IMR-90 (cell line): ENCODE measurements around the gene TRUB2. TPM values are rescaled to one million over a fixed set of nuclear protein-coding genes. Genes with fewer than 3 reads are reported as not detected.
A peak's percentile ranks its signal among the peaks of the same experiment; 100 is the strongest.

ENCODE experiments used
- ATAC-seq: fragments of 200-7000 bp; cut with Tn5 transposase; 2 replicates; pipeline ENCODE4 v1.9.1; 2020; ENCODE audit warnings: low read depth, mild to moderate bottlenecking, moderate library complexity
- BruUV-seq: library from RNA; stranded (reverse); fragments of 400-500 nt; replicated peaks from 2 replicates; lab custom pipeline; 2021; lab: Mats Ljungman, UMichigan
- CTCF ChIA-PET: fragments of 300-600 bp; formaldehyde crosslinking; extraction: SDS; loops from one replicate; lab custom pipeline; 2021; ENCODE audit warnings: antibody characterized with exemption; lab: Yijun Ruan, JAX
- POLR2A ChIA-PET: fragments of 300-600 bp; sonication (Branson Sonifier 250); formaldehyde crosslinking; loops from one replicate; lab custom pipeline; 2022; ENCODE audit warnings: antibody characterized with exemption; ENCODE audit not compliant: unreplicated experiment; lab: Charles Lee
- DNase-seq: peaks from one replicate; pipeline ENCODE4 v3.0.0; 2013
- H2AFZ ChIP-seq: replicated peaks from 2 replicates; pipeline ENCODE3; 2013; ENCODE audit warnings: low read length, mild to moderate bottlenecking; ENCODE audit not compliant: poor library complexity
- H2AK5ac ChIP-seq: 2 replicates; pipeline ENCODE4 v1.6.1; 2013; ENCODE audit warnings: low read depth, low read length, inconsistent platforms
- H2AK9ac ChIP-seq: replicated peaks from 2 replicates; pipeline ENCODE3; 2013; ENCODE audit warnings: mild to moderate bottlenecking, low read depth, low read length, moderate library complexity; ENCODE audit not compliant: poor library complexity
- H2BK120ac ChIP-seq: 2 replicates; pipeline ENCODE4 v1.6.1; 2013; ENCODE audit warnings: low read depth, low read length, inconsistent platforms
- H2BK15ac ChIP-seq: 3 replicates; pipeline ENCODE4 v1.6.1; 2013; ENCODE audit warnings: low read depth, low read length, inconsistent platforms
- H2BK20ac ChIP-seq: 2 replicates; pipeline ENCODE4 v1.6.1; 2013; ENCODE audit warnings: low read depth, mild to moderate bottlenecking, inconsistent platforms, low read length, moderate library complexity
- H2BK5ac ChIP-seq: 2 replicates; pipeline ENCODE4 v1.6.1; 2013; ENCODE audit warnings: mild to moderate bottlenecking, low read depth, low read length, inconsistent platforms; ENCODE audit not compliant: poor library complexity, severe bottlenecking
- H3K14ac ChIP-seq: replicated peaks from 2 replicates; pipeline ENCODE4 v1.6.1; 2013; ENCODE audit warnings: low read depth, low read length, inconsistent platforms
- H3K18ac ChIP-seq: 2 replicates; pipeline ENCODE4 v1.6.1; 2013; ENCODE audit warnings: low read depth, low read length, control low read depth
- H3K23ac ChIP-seq: 2 replicates; pipeline ENCODE4 v1.6.1; 2013; ENCODE audit warnings: low read depth, low read length, inconsistent platforms
- H3K27ac ChIP-seq: 2 replicates; pipeline ENCODE4 v1.5.1; 2013; ENCODE audit warnings: mild to moderate bottlenecking, control low read depth, low read length; ENCODE audit not compliant: insufficient read depth
- H3K27me3 ChIP-seq: 2 replicates; pipeline ENCODE4 v1.6.1; 2013; ENCODE audit warnings: low read length; ENCODE audit not compliant: control insufficient read depth, insufficient read depth
- H3K36me3 ChIP-seq: 2 replicates; pipeline ENCODE4 v1.6.1; 2013; ENCODE audit warnings: low read length, mixed read lengths; ENCODE audit not compliant: control insufficient read depth, insufficient read depth
- H3K4ac ChIP-seq: 2 replicates; pipeline ENCODE4 v1.6.1; 2013; ENCODE audit warnings: low read depth, low read length, inconsistent platforms
- H3K4me1 ChIP-seq: 2 replicates; pipeline ENCODE4 v1.6.1; 2013; ENCODE audit warnings: low read length, mixed read lengths; ENCODE audit not compliant: control insufficient read depth, insufficient read depth
- H3K4me2 ChIP-seq: 2 replicates; pipeline ENCODE4 v1.6.1; 2013; ENCODE audit warnings: low read depth, mild to moderate bottlenecking, control low read depth, low read length, moderate library complexity
- H3K4me3 ChIP-seq: 2 replicates; pipeline ENCODE4 v1.5.1; 2013; ENCODE audit warnings: low read depth, mild to moderate bottlenecking, control low read depth, low read length, moderate library complexity; ENCODE audit not compliant: insufficient read depth
- H3K56ac ChIP-seq: 2 replicates; pipeline ENCODE4 v1.6.1; 2013; ENCODE audit warnings: low read length, inconsistent platforms; ENCODE audit not compliant: insufficient read depth; ENCODE audit errors: extremely low read depth
- H3K79me1 ChIP-seq, 2 experiments: 2 replicates each; pipeline ENCODE4 v1.6.1; 2013; ENCODE audit warnings: low read length in 2 of 2, inconsistent platforms in 1 of 2, low read depth in 1 of 2
- H3K9ac ChIP-seq: 2 replicates; pipeline ENCODE4 v1.6.1; 2013; ENCODE audit warnings: low read depth, low read length, control low read depth
- H3K9me1 ChIP-seq: 2 replicates; pipeline ENCODE4 v1.6.1; 2013; ENCODE audit warnings: low read length, inconsistent platforms; ENCODE audit not compliant: insufficient read depth
- H3K9me3 ChIP-seq: 2 replicates; pipeline ENCODE4 v1.6.1; 2013; ENCODE audit warnings: low read length; ENCODE audit not compliant: control insufficient read depth, insufficient read depth
- H4K20me1 ChIP-seq: 2 replicates; pipeline ENCODE4 v1.6.1; 2013; ENCODE audit warnings: low read length, inconsistent platforms; ENCODE audit not compliant: insufficient read depth
- H4K5ac ChIP-seq: 2 replicates; pipeline ENCODE4 v1.6.1; 2013; ENCODE audit warnings: mild to moderate bottlenecking, low read depth, low read length, control low read depth
- H4K8ac ChIP-seq, 2 experiments: 2 replicates each; pipeline ENCODE4 v1.6.1; 2013; ENCODE audit warnings: low read depth in 2 of 2, low read length in 2 of 2, control low read depth in 1 of 2, inconsistent platforms in 1 of 2
- H4K91ac ChIP-seq: 2 replicates; pipeline ENCODE4 v1.6.1; 2013; ENCODE audit warnings: low read depth, low read length, inconsistent platforms; ENCODE audit not compliant: insufficient read depth
- BHLHE40 ChIP-seq: fragments of 150-350 bp; IDR thresholded peaks from 2 replicates; pipeline ENCODE4 v1.6.1; 2016; ENCODE audit warnings: mild to moderate bottlenecking, low read depth, low read length
- CEBPB ChIP-seq: IDR thresholded peaks from 2 replicates; pipeline ENCODE4 v1.6.1; 2012; ENCODE audit warnings: low read depth, low read length, improper control_type of control experiment
- CHD1 ChIP-seq: IDR thresholded peaks from 2 replicates; pipeline ENCODE4 v1.6.1; 2012; ENCODE audit warnings: low read depth, low read length, improper control_type of control experiment
- FOS ChIP-seq: fragments of 150-350 bp; IDR thresholded peaks from 2 replicates; pipeline ENCODE4 v1.6.1; 2016; ENCODE audit warnings: low read depth, low read length
- MAFK ChIP-seq: IDR thresholded peaks from 2 replicates; pipeline ENCODE4 v1.6.1; 2012; ENCODE audit warnings: low read depth, low read length, improper control_type of control experiment
- MAZ ChIP-seq: IDR thresholded peaks from 2 replicates; pipeline ENCODE4 v1.6.1; 2012; ENCODE audit warnings: low read depth, mild to moderate bottlenecking, low read length, improper control_type of control experiment, moderate library complexity, borderline replicate concordance
- NFE2L2 ChIP-seq: fragments of 150-350 bp; IDR thresholded peaks from 2 replicates; pipeline ENCODE4 v1.6.1; 2016; ENCODE audit warnings: low read depth, mild to moderate bottlenecking, low read length
- POLR2A ChIP-seq: IDR thresholded peaks from 2 replicates; pipeline ENCODE4 v1.6.1; 2012; ENCODE audit warnings: mild to moderate bottlenecking, low read depth, low read length
- RAD21 ChIP-seq: IDR thresholded peaks from 2 replicates; pipeline ENCODE4 v1.6.1; 2012; ENCODE audit warnings: low read length, improper control_type of control experiment
- RCOR1 ChIP-seq: IDR thresholded peaks from 2 replicates; pipeline ENCODE4 v1.6.1; 2012; ENCODE audit warnings: mild to moderate bottlenecking, low read length, improper control_type of control experiment; ENCODE audit not compliant: insufficient replicate concordance
- RFX5 ChIP-seq: IDR thresholded peaks from 2 replicates; pipeline ENCODE4 v1.8.0; 2012; ENCODE audit warnings: low read depth, mild to moderate bottlenecking, low read length, moderate library complexity
- SMC3 ChIP-seq: fragments of 150-350 bp; IDR thresholded peaks from 2 replicates; pipeline ENCODE4 v1.6.1; 2016; ENCODE audit warnings: low read depth, mild to moderate bottlenecking, antibody characterized with exemption, low read length, moderate library complexity
- WGBS, 2 experiments: methylation state at CpG; one replicate each; pipeline versions ENCODE4 v1.1.5 to v1.1.7; 2013; ENCODE audit warnings: missing lambda C conversion rate in 2 of 2; ENCODE audit not compliant: insufficient read length in 1 of 2; ENCODE audit errors: extremely low coverage in 2 of 2; 5-methylcytosine and 5-hydroxymethylcytosine counted together
- dilution Hi-C: fragments of 300-500 bp; cut with HindIII; formaldehyde crosslinking; loops from one replicate; pipeline ENCODE4 v1.14.3; 2018; ENCODE audit warnings: low sequenced_read_pairs; ENCODE audit not compliant: unreplicated experiment
- in situ Hi-C: fragments of 300-500 bp; cut with MboI; formaldehyde crosslinking; loops from 3 replicates; pipeline ENCODE4 v1.14.3; 2019; ENCODE audit warnings: low sequenced_read_pairs, inconsistent platforms, mixed read lengths
- intact Hi-C: fragments of 100-400 bp; cut with micrococcal nuclease; formaldehyde crosslinking; loops from 2 replicates; pipeline ENCODE4 v1.10.0; 2022
- polyA plus RNA-seq, 3 experiments: library from polyadenylated mRNA; depleted of rRNA; stranded (reverse); fragments of >200 nt; gene quantifications; 2 replicates each; pipeline ENCODE4 v1.2.3, GENCODE V29; 2012; ENCODE audit warnings: low replicate concordance in 1 of 3
- total RNA-seq: library from RNA; depleted of rRNA; stranded (reverse); fragments of >200 nt; gene quantifications from 2 replicates; pipeline ENCODE4 v1.2.3, GENCODE V29; 2012
- TF ChIP-seq, protein P1 (sequence below): conservative IDR thresholded peaks from 2 replicates; pipeline ENCODE4 v1.5.1; 2012; ENCODE audit warnings: mild to moderate bottlenecking, low read depth, low read length, improper control_type of control experiment
- TF ChIP-seq, protein P2 (sequence below): fragments of 150-350 bp; IDR thresholded peaks from 2 replicates; pipeline ENCODE4 v1.6.1; 2017; ENCODE audit warnings: mild to moderate bottlenecking, antibody characterized with exemption, low read length, low read depth

Gene TRUB2
- total and polyA plus RNA-seq, 2 of the 4 experiments (the other 2 are of a cell fraction), result 18.0 to 21.3 TPM

DNA sequence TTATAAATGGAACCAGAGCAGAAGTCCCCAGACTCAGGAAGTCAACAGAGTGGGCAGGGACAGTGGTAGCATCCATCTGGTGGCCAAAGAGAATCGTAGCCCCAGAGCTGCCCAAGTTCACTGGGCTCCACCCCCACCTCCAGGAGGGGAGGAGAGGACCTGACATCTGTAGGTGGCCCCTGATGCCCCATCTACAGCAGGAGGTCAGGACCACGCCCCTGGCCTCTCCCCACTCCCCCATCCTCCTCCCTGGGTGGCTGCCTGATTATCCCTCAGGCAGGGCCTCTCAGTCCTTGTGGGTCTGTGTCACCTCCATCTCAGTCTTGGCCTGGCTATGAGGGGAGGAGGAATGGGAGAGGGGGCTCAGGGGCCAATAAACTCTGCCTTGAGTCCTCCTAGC, 38.6 kb upstream of the TRUB2 start:
- H4K20me1 ChIP-seq, result no peaks in the 10 kb centered on the region
- H3K9ac ChIP-seq, result no peak overlapping the region
- H2BK120ac ChIP-seq, result no peak overlapping the region
- ChIA-PET POLR2A (no interaction called here), CTCF (interaction anchor here (0.5 to 1.2 kb wide), 2 partner anchors 20 to 22 kb away, joined by 3 read pairs; no protein-coding TSS in a partner anchor)
- no peak overlapping the region for H3K14ac ChIP-seq
- BruUV-seq, result no TSS peak
- no peak overlapping the region for H3K18ac ChIP-seq
- H3K36me3 ChIP-seq, result peaks cover 7% of the 10 kb centered on the region
- H4K8ac ChIP-seq, result no peak overlapping the region
- H4K5ac ChIP-seq, result no peak overlapping the region
- no peak overlapping the region; the same call in 1 of the 2 replicates for H3K4ac ChIP-seq
- TF ChIP-seq RFX5 (no peak), MAZ (no peak), MAFK (no peak), CHD1 (no peak), POLR2A (no peak), RCOR1 (no peak), CEBPB (no peak), RAD21 (no peak), BHLHE40 (no peak), FOS (no peak), SMC3 (no peak), NFE2L2 (no peak)
- TF ChIP-seq, protein P1, sequence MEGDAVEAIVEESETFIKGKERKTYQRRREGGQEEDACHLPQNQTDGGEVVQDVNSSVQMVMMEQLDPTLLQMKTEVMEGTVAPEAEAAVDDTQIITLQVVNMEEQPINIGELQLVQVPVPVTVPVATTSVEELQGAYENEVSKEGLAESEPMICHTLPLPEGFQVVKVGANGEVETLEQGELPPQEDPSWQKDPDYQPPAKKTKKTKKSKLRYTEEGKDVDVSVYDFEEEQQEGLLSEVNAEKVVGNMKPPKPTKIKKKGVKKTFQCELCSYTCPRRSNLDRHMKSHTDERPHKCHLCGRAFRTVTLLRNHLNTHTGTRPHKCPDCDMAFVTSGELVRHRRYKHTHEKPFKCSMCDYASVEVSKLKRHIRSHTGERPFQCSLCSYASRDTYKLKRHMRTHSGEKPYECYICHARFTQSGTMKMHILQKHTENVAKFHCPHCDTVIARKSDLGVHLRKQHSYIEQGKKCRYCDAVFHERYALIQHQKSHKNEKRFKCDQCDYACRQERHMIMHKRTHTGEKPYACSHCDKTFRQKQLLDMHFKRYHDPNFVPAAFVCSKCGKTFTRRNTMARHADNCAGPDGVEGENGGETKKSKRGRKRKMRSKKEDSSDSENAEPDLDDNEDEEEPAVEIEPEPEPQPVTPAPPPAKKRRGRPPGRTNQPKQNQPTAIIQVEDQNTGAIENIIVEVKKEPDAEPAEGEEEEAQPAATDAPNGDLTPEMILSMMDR, result no peak
- TF ChIP-seq, protein P2, sequence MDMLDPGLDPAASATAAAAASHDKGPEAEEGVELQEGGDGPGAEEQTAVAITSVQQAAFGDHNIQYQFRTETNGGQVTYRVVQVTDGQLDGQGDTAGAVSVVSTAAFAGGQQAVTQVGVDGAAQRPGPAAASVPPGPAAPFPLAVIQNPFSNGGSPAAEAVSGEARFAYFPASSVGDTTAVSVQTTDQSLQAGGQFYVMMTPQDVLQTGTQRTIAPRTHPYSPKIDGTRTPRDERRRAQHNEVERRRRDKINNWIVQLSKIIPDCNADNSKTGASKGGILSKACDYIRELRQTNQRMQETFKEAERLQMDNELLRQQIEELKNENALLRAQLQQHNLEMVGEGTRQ, result no peak
- no peak overlapping the region for H3K23ac ChIP-seq
- intact Hi-C loops (no loop called here), in situ Hi-C loops (no loop called here), dilution Hi-C loops (no loop called here)
- DNase-seq, result no peak
- H2BK5ac ChIP-seq, result no peak overlapping the region
- H3K27ac ChIP-seq, result no peak overlapping the region
- H4K91ac ChIP-seq, result no peak overlapping the region
- WGBS, 2 experiments, result no CpG with 5 or more reads among the region's 2 CpGs
- no peak overlapping the region for H3K4me3 ChIP-seq
- H3K27me3 ChIP-seq, result no peaks in the 10 kb centered on the region
- peaks cover 8% of the 10 kb centered on the region for H3K9me1 ChIP-seq
- no peak for ATAC-seq
- H3K4me2 ChIP-seq, result no peak overlapping the region
- no peak overlapping the region for H2BK20ac ChIP-seq
- H3K4me1 ChIP-seq, result peaks cover 10% of the 10 kb centered on the region; the same call in 1 of the 2 replicates
- no peak overlapping the region for H3K56ac ChIP-seq
- no peaks in the 10 kb centered on the region; a peak in 1 of 4 replicates for H3K79me1 ChIP-seq
- H2AK9ac ChIP-seq, result peak overlapping the region; percentile 73
- H3K9me3 ChIP-seq, result no peaks in the 10 kb centered on the region
- H2BK15ac ChIP-seq, result no peak overlapping the region
- peak overlapping the region; percentile 96 for H2AFZ ChIP-seq
- peak overlapping the region; percentile 24; the same call in 1 of the 2 replicates for H2AK5ac ChIP-seq
